KMS-11 (cell line): ENCODE results near the gene IFFO2.

ENCODE experiments used
- H2AFZ ChIP-seq: fragments of 200-600 bp; sonication (generic); 2 replicates; pipeline ENCODE4 v1.6.1; 2016; ENCODE audit warnings: antibody characterized with exemption, mixed run types, low read depth
- H3K27ac ChIP-seq: fragments of 200-600 bp; sonication (generic); 2 replicates; pipeline ENCODE4 v1.6.1; 2016; ENCODE audit warnings: mild to moderate bottlenecking, mixed run types
- H3K27me3 ChIP-seq: fragments of 200-600 bp; sonication (generic); 2 replicates; pipeline ENCODE4 v1.6.1; 2017; ENCODE audit warnings: mild to moderate bottlenecking, low read depth, mixed run types, moderate library complexity; ENCODE audit not compliant: insufficient read depth
- H3K36me3 ChIP-seq: fragments of 200-600 bp; sonication (generic); 2 replicates; pipeline ENCODE4 v1.6.1; 2017; ENCODE audit warnings: mild to moderate bottlenecking, mixed run types; ENCODE audit not compliant: insufficient read depth
- H3K4me1 ChIP-seq: fragments of 200-600 bp; sonication (generic); 2 replicates; pipeline ENCODE4 v1.6.1; 2016; ENCODE audit warnings: mild to moderate bottlenecking, low read depth, mixed run types; ENCODE audit not compliant: poor library complexity, severe bottlenecking
- H3K4me2 ChIP-seq: fragments of 200-600 bp; sonication (generic); 2 replicates; pipeline ENCODE4 v1.7.0; 2016; ENCODE audit warnings: mild to moderate bottlenecking, mixed run types
- H3K4me3 ChIP-seq: fragments of 200-600 bp; sonication (generic); IDR thresholded peaks from 2 replicates; pipeline ENCODE4 v1.6.1; 2017; ENCODE audit warnings: low read depth, low read length, mixed read lengths; ENCODE audit not compliant: insufficient read depth
- H3K79me2 ChIP-seq: fragments of 200-600 bp; sonication (generic); 2 replicates; pipeline ENCODE4 v1.6.1; 2016; ENCODE audit warnings: low read depth, mixed run types; ENCODE audit not compliant: insufficient read depth
- H3K9ac ChIP-seq: fragments of 200-600 bp; sonication (generic); 2 replicates; pipeline ENCODE4 v1.6.1; 2016; ENCODE audit warnings: mild to moderate bottlenecking, mixed run types
- H4K20me1 ChIP-seq: fragments of 200-600 bp; sonication (generic); 2 replicates; pipeline ENCODE4 v1.6.1; 2016; ENCODE audit warnings: mild to moderate bottlenecking, mixed run types; ENCODE audit not compliant: insufficient read depth
- CTCF ChIP-seq: fragments of 200-600 bp; sonication (generic); conservative IDR thresholded peaks from 2 replicates; pipeline ENCODE4 v1.6.1; 2017; ENCODE audit warnings: low read depth, mild to moderate bottlenecking, antibody characterized with exemption, low read length, moderate library complexity, mixed read lengths

The IFFO2 gene

GRCh38 chr1:18962121-18962721 lies 5.7 kb upstream of the IFFO2 start:
- H3K27me3 ChIP-seq: peaks cover 68% of the 10 kb centered on the region
- H3K9ac ChIP-seq: no peak overlapping the region
- no peaks in the 10 kb centered on the region for H3K4me1 ChIP-seq
- H3K79me2 ChIP-seq: no peaks in the 10 kb centered on the region
- no peak overlapping the region for H2AFZ ChIP-seq
- no peak overlapping the region for H3K4me2 ChIP-seq
- H4K20me1 ChIP-seq: no peaks in the 10 kb centered on the region
- no peak overlapping the region for H3K4me3 ChIP-seq
- no peak for TF ChIP-seq CTCF
- H3K27ac ChIP-seq: no peak overlapping the region
- H3K36me3 ChIP-seq: no peaks in the 10 kb centered on the region

GRCh38 chr1:18960821-18961220 lies 4.3 kb upstream of the IFFO2 start:
- Histone ChIP-seq H4K20me1 (no peaks in the 10 kb centered on the region), H3K27ac (no peak overlapping the region), H3K27me3 (peaks cover 57% of the 10 kb centered on the region), H3K79me2 (no peaks in the 10 kb centered on the region), H3K4me3 (no peak overlapping the region), H3K9ac (no peak overlapping the region), H3K4me1 (no peaks in the 10 kb centered on the region), H3K4me2 (no peak overlapping the region), H2AFZ (no peak overlapping the region), H3K36me3 (no peaks in the 10 kb centered on the region)
- no peak for TF ChIP-seq CTCF

GRCh38 chr1:18960409-18960808 lies 3.9 kb upstream of the IFFO2 start:
- H3K4me2 ChIP-seq: no peak overlapping the region
- no peaks in the 10 kb centered on the region for H4K20me1 ChIP-seq
- no peak for TF ChIP-seq CTCF

GRCh38 chr1:18959591-18959990 lies 3.1 kb upstream of the IFFO2 start:
- Histone ChIP-seq H3K4me1 (no peaks in the 10 kb centered on the region), H3K4me2 (no peak overlapping the region), H3K27me3 (peaks cover 64% of the 10 kb centered on the region), H3K27ac (no peak overlapping the region), H3K36me3 (no peaks in the 10 kb centered on the region), H3K9ac (no peak overlapping the region), H4K20me1 (no peaks in the 10 kb centered on the region), H3K4me3 (no peak overlapping the region), H2AFZ (no peak overlapping the region), H3K79me2 (no peaks in the 10 kb centered on the region)
- no peak for TF ChIP-seq CTCF

More at GRCh38 chr1:18960409-18960808, 3.9 kb upstream of the IFFO2 start:
- no peak overlapping the region for H2AFZ ChIP-seq
- no peak overlapping the region for H3K9ac ChIP-seq
- no peaks in the 10 kb centered on the region for H3K4me1 ChIP-seq
- no peaks in the 10 kb centered on the region for H3K36me3 ChIP-seq
- H3K27ac ChIP-seq: no peak overlapping the region
- no peaks in the 10 kb centered on the region for H3K79me2 ChIP-seq
- peaks cover 59% of the 10 kb centered on the region for H3K27me3 ChIP-seq
- H3K4me3 ChIP-seq: no peak overlapping the region
